Aorta (tissue), 5 donors: Measurements from ENCODE around the gene GRB7. TPM values are rescaled to one million over a fixed set of nuclear protein-coding genes. Genes with fewer than 3 reads are reported as not detected.

Source experiments
- ATAC-seq: fragments of 200-7000 bp; cut with Tn5 transposase; one replicate; pipeline ENCODE4 v1.9.1; 2022; ENCODE audit warnings: moderate library complexity; ENCODE audit not compliant: low FRiP score
- DNase-seq, 2 donors: peaks; one replicate each; pipeline ENCODE4 v3.0.0-alpha.2; 2020
- H3K27ac ChIP-seq, 2 donors: one replicate each; pipeline ENCODE4 v1.5.1; 2013; ENCODE audit warnings: low read length in 2 of 2, mild to moderate bottlenecking in 2 of 2, moderate library complexity in 2 of 2, control low read depth in 1 of 2, inconsistent platforms in 1 of 2, low read depth in 1 of 2
- H3K27me3 ChIP-seq, 2 donors: one replicate each; pipeline ENCODE4 v1.6.1; 2013; ENCODE audit warnings: control low read depth in 1 of 2, low read length in 1 of 2, mild to moderate bottlenecking in 1 of 2, moderate library complexity in 1 of 2; ENCODE audit not compliant: insufficient read depth in 2 of 2, control insufficient read depth in 1 of 2
- H3K36me3 ChIP-seq, 2 donors: one replicate each; pipeline ENCODE4 v1.6.1; 2013; ENCODE audit warnings: control low read depth in 1 of 2, low read length in 1 of 2, mild to moderate bottlenecking in 1 of 2; ENCODE audit not compliant: insufficient read depth in 2 of 2, control insufficient read depth in 1 of 2
- H3K4me1 ChIP-seq, 2 donors: one replicate each; pipeline ENCODE4 v1.6.1; 2013; ENCODE audit warnings: low read length in 2 of 2, control low read depth in 1 of 2, mild to moderate bottlenecking in 1 of 2, moderate library complexity in 1 of 2; ENCODE audit not compliant: insufficient read depth in 2 of 2, control insufficient read depth in 1 of 2
- H3K4me3 ChIP-seq, 2 donors: one replicate each; pipeline ENCODE4 v1.5.1; 2013; ENCODE audit warnings: low read length in 2 of 2, control low read depth in 1 of 2, mild to moderate bottlenecking in 1 of 2
- H3K9me3 ChIP-seq: one replicate; pipeline ENCODE4 v1.6.1; 2013; ENCODE audit warnings: mild to moderate bottlenecking, low read length; ENCODE audit not compliant: control insufficient read depth
- WGBS, 2 donors: extraction: QIAGEN DNeasy Blood & Tissue Kit; methylation state at CpG; one replicate each; pipeline ENCODE4 v1.1.7; 2013; 5-methylcytosine and 5-hydroxymethylcytosine counted together
- intact Hi-C, 2 donors: fragments of 100-400 bp; cut with DNase I; formaldehyde crosslinking; loops; one replicate each; pipeline versions ENCODE4 v1.14.2 to v1.15.0; 2022
- polyA plus RNA-seq, 2 donors: library from polyadenylated mRNA; stranded (reverse); fragments of 200-250 nt; gene quantifications; one replicate each; pipeline ENCODE4 v1.2.3, GENCODE V29; 2013
- total RNA-seq, 2 donors: library from RNA; stranded (reverse); fragmentation: NEBNext Ultra II Directional; extraction: Animal tissue kit (Norgen Biotek cat#: 25700); gene quantifications; one replicate each; pipeline ENCODE4 v1.2.1, GENCODE V29; 2021
- donor health status: healthy with polysubstance abuse.
- donor health status: Bipolar disorder and iron deficiency.
- donor health status: DM: no; HTN: no; CAD: no.
- donor health status: DM: no; HTN: no; CAD: no.
- donor health status: DM: yes; HTN: yes; CAD: no.

Gene GRB7
- total and polyA plus RNA-seq, 4 donors = 0.23 to 1.6 (median 0.59) TPM

GRCh38 chr17:39777534-39778365, 40.0 kb downstream of the GRB7 start:
- Histone ChIP-seq H3K36me3 (no peaks in the 10 kb centered on the region), H3K4me1 (peaks cover 2% of the 10 kb centered on the region in 2 donors), H3K9me3 (no peaks in the 10 kb centered on the region), H3K27ac (no peak overlapping the region), H3K27me3 (no peaks in the 10 kb centered on the region), H3K4me3 (no peak overlapping the region)
- DNase-seq (no peak), ATAC-seq (no peak)
- intact Hi-C loops = no loop called here
- 73 to 76% methylated on average over 11 of the region's 11 CpGs for WGBS, 2 donors

GRCh38 chr17:39781031-39781860, 43.5 kb downstream of the GRB7 start:
- DNase-seq (no peak), ATAC-seq (no peak)
- no peak overlapping the region for H3K4me3 ChIP-seq
- no peaks in the 10 kb centered on the region for H3K36me3 ChIP-seq
- no peaks in the 10 kb centered on the region for H3K27me3 ChIP-seq
- H3K4me1 ChIP-seq = peaks cover 2% of the 10 kb centered on the region in 2 donors
- WGBS, 2 donors = 55 to 61% methylated on average over 6 of the region's 6 CpGs
- intact Hi-C loops = loop anchor here in 1 of 2 donors (10.0 kb wide), 1 partner anchor 56 kb away; no protein-coding TSS in a partner anchor
- H3K9me3 ChIP-seq = no peaks in the 10 kb centered on the region
- no peak overlapping the region for H3K27ac ChIP-seq

GRCh38 chr17:39781861-39782213, 44.1 kb downstream of the GRB7 start:
- no peak for ATAC-seq
- Histone ChIP-seq H3K4me1 (peaks cover 2% of the 10 kb centered on the region in 2 donors), H3K36me3 (no peaks in the 10 kb centered on the region), H3K27ac (no peak overlapping the region), H3K9me3 (no peaks in the 10 kb centered on the region), H3K4me3 (no peak overlapping the region), H3K27me3 (no peaks in the 10 kb centered on the region)
- no peak for DNase-seq
- intact Hi-C loops = loop anchor here in 1 of 2 donors (10.0 kb wide), 1 partner anchor 57 kb away; no protein-coding TSS in a partner anchor
- WGBS, 2 donors = 27 to 28% methylated on average over 2 of the region's 2 CpGs

GRCh38 chr17:39782481-39782880, 44.7 kb downstream of the GRB7 start:
- Histone ChIP-seq H3K4me1 (peaks cover 2% of the 10 kb centered on the region in 2 donors), H3K4me3 (no peak overlapping the region), H3K27me3 (no peaks in the 10 kb centered on the region), H3K36me3 (no peaks in the 10 kb centered on the region), H3K9me3 (no peaks in the 10 kb centered on the region), H3K27ac (no peak overlapping the region)
- intact Hi-C loops = loop anchor here in 1 of 2 donors (10.0 kb wide), 1 partner anchor 58 kb away; no protein-coding TSS in a partner anchor
- WGBS, 2 donors = 2 to 6% methylated on average over 4 of the region's 4 CpGs
- DNase-seq (no peak), ATAC-seq (no peak)

GRCh38 chr17:39782980-39783379, 45.2 kb downstream of the GRB7 start:
- WGBS, 2 donors = 94 to 100% methylated on average over 1 of the region's 1 CpG
- no peak for DNase-seq
- H3K4me1 ChIP-seq = peaks cover 2% of the 10 kb centered on the region in 2 donors

GRCh38 chr17:39787041-39787440, 49.3 kb downstream of the GRB7 start:
- intact Hi-C loops = loop anchor here in 1 of 2 donors (10.0 kb wide), 1 partner anchor 62 kb away; no protein-coding TSS in a partner anchor
- Histone ChIP-seq H3K36me3 (no peaks in the 10 kb centered on the region), H3K27ac (no peak overlapping the region), H3K4me3 (no peak overlapping the region), H3K4me1 (peaks cover 0 to 2% of the 10 kb centered on the region in 2 donors), H3K27me3 (no peaks in the 10 kb centered on the region), H3K9me3 (no peaks in the 10 kb centered on the region)
- DNase-seq (no peak), ATAC-seq (no peak)

More at GRCh38 chr17:39782980-39783379, 45.2 kb downstream of the GRB7 start:
- no peak overlapping the region for H3K4me3 ChIP-seq
- H3K27ac ChIP-seq = no peak overlapping the region
- intact Hi-C loops = loop anchor here in 1 of 2 donors (10.0 kb wide), 1 partner anchor 58 kb away; no protein-coding TSS in a partner anchor
- ATAC-seq = no peak
- no peaks in the 10 kb centered on the region for H3K27me3 ChIP-seq
- H3K9me3 ChIP-seq = no peaks in the 10 kb centered on the region
- no peaks in the 10 kb centered on the region for H3K36me3 ChIP-seq

- DNase-seq (no peak), ATAC-seq (no peak)
- no peak overlapping the region for H3K4me3 ChIP-seq
- no peaks in the 10 kb centered on the region for H3K4me1 ChIP-seq
- H3K36me3 ChIP-seq = no peaks in the 10 kb centered on the region
- intact Hi-C loops = loop anchor here in 1 of 2 donors (10.0 kb wide), 1 partner anchor 63 kb away; no protein-coding TSS in a partner anchor
- H3K27ac ChIP-seq = no peak overlapping the region
- WGBS, 2 donors = 84 to 85% methylated on average over 8 of the region's 8 CpGs
- no peaks in the 10 kb centered on the region for H3K9me3 ChIP-seq
- H3K27me3 ChIP-seq = no peaks in the 10 kb centered on the region
Measured at GRCh38 chr17:39787743-39788484, 50.2 kb downstream of the GRB7 start.
